NB4 (cell line): ENCODE measurements around the gene WNT9A.

ENCODE experiments used
- DNase-seq: peaks from one replicate; pipeline ENCODE4 v3.0.0; 2010; ENCODE audit warnings: low read depth
- H3K4me3 ChIP-seq: one replicate; pipeline ENCODE4 v1.5.1; 2011; ENCODE audit warnings: mild to moderate bottlenecking, low read depth, low read length, moderate library complexity
- MYC ChIP-seq: IDR thresholded peaks from 2 replicates; pipeline ENCODE4 v1.6.1; 2011; ENCODE audit warnings: low read depth, low read length
- POLR2A ChIP-seq: IDR thresholded peaks from 2 replicates; pipeline ENCODE4 v1.6.1; 2011; ENCODE audit warnings: mild to moderate bottlenecking; ENCODE audit not compliant: insufficient read length; ENCODE audit errors: extremely low read depth
- TF ChIP-seq, protein P1 (sequence below): IDR thresholded peaks from one replicate; pipeline ENCODE4 v1.5.1; 2012; ENCODE audit warnings: low read depth, low read length
- TF ChIP-seq, protein P2 (sequence below): IDR thresholded peaks from 2 replicates; pipeline ENCODE4 v1.6.1; 2011; ENCODE audit warnings: low read depth, low read length

The WNT9A gene

DNA sequence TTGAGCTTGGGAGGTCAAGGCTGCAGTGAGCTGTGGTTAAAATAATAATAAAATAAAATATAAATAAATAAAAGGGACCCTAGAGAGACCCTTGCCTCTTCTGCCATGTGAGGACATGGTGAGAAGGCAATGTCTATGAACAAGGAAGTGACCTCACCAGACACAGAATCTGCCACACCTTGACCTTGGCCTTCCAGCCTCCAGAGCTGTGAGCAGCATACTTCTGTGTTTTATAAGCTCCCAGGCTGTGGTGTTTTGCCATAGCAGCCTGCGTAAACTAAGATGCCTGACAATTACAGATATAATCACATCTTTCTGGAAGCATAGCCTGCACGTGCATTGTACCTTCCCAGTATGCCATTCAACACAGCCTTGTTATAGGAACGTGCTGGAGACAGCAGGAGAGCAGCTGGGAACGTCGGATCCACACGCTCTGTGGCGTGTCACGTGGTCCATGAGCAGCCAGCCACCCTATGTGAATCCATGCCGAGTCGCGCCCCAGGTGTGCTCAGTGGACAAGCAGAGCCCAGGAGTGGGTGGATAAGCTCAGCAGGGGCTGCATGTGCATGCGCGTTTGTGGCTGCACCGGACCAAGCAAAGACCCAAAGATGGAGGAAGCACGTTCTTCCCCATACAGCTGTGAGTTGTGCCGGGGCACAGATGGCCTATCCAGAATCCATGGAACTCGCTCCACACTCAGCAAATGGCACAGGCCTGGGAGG lies 17.8 kb downstream of the WNT9A start:
- DNase-seq, result no peak

DNA sequence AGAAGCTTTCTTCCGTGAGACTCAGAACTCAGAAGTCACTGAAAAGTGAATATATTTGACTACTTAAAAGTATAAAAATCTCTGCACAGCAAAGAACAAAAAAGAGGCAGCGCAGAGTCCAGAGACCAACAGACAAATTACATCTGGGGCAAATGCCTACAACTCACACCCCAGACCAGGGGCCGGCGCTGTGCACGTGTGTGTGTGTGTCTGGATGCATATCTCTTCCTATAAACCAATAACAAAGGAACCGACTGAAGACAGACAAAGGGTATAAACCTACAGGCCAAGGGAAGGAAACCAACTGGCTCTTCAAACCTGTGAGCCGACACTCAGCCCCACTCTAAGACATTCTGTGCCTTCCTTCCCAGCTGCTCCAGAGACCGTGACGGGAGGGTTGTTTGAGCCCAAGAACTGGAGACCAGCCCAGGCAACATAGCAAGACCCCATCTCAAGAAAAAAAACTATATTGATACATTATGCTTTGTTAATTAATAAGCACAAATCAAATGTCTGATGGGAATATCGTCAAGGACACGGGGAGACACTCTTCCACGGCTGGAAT lies 18.8 kb downstream of the WNT9A start:
- TF ChIP-seq MYC (no peak), POLR2A (no peak)
- TF ChIP-seq, protein P1, sequence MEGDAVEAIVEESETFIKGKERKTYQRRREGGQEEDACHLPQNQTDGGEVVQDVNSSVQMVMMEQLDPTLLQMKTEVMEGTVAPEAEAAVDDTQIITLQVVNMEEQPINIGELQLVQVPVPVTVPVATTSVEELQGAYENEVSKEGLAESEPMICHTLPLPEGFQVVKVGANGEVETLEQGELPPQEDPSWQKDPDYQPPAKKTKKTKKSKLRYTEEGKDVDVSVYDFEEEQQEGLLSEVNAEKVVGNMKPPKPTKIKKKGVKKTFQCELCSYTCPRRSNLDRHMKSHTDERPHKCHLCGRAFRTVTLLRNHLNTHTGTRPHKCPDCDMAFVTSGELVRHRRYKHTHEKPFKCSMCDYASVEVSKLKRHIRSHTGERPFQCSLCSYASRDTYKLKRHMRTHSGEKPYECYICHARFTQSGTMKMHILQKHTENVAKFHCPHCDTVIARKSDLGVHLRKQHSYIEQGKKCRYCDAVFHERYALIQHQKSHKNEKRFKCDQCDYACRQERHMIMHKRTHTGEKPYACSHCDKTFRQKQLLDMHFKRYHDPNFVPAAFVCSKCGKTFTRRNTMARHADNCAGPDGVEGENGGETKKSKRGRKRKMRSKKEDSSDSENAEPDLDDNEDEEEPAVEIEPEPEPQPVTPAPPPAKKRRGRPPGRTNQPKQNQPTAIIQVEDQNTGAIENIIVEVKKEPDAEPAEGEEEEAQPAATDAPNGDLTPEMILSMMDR, result no peak
- TF ChIP-seq, protein P2, sequence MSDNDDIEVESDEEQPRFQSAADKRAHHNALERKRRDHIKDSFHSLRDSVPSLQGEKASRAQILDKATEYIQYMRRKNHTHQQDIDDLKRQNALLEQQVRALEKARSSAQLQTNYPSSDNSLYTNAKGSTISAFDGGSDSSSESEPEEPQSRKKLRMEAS, result no peak
- H3K4me3 ChIP-seq, result no peak overlapping the region
- no peak for DNase-seq

More for the DNA sequence above, 17.8 kb downstream of the WNT9A start:
- no peak overlapping the region for H3K4me3 ChIP-seq
- TF ChIP-seq POLR2A, result no peak
- TF ChIP-seq, protein P1, result no peak
- TF ChIP-seq, protein P2, result no peak
- TF ChIP-seq MYC, result no peak

DNA sequence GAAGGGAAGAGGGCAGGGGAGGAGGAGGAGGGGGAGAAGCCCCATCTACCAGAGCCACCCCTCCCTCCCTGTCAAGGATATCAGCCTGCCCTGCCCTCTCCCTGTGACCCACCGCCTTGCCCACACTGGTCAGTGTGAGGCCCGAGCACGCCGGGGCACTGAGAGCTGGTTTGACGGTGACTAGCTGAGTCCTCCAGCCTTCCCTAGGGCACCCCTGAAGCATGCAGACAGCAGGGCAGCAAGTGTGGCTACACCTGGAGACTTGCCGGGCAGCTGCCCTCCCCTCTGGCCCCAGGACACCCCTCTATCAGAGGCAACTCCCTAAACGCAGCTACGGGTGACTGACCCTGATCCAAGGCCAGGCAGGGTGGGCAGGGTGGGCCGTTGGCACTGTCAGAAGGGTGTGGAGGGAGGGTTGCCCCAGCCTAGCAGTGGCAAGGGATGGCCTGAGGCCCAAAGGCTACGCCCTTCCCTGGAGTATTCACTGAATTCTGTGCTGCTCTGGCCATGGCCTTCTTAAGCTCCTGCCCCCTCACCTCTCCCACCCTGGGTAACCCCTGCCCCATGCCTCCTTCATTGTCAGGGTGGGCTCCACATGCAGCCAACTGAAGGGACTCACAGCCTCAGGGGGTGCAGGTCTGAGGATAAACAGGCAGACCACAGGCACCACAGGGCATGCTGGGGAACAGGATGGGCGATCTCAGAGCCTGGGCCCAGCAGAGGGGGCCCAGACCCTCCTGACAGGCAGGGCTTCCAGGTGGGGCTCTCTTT lies 19.6 kb downstream of the WNT9A start:
- no peak for DNase-seq
- H3K4me3 ChIP-seq, result no peak overlapping the region
- TF ChIP-seq MYC (no peak), POLR2A (no peak)
- TF ChIP-seq, protein P2, result no peak
- TF ChIP-seq, protein P1, result no peak

DNA sequence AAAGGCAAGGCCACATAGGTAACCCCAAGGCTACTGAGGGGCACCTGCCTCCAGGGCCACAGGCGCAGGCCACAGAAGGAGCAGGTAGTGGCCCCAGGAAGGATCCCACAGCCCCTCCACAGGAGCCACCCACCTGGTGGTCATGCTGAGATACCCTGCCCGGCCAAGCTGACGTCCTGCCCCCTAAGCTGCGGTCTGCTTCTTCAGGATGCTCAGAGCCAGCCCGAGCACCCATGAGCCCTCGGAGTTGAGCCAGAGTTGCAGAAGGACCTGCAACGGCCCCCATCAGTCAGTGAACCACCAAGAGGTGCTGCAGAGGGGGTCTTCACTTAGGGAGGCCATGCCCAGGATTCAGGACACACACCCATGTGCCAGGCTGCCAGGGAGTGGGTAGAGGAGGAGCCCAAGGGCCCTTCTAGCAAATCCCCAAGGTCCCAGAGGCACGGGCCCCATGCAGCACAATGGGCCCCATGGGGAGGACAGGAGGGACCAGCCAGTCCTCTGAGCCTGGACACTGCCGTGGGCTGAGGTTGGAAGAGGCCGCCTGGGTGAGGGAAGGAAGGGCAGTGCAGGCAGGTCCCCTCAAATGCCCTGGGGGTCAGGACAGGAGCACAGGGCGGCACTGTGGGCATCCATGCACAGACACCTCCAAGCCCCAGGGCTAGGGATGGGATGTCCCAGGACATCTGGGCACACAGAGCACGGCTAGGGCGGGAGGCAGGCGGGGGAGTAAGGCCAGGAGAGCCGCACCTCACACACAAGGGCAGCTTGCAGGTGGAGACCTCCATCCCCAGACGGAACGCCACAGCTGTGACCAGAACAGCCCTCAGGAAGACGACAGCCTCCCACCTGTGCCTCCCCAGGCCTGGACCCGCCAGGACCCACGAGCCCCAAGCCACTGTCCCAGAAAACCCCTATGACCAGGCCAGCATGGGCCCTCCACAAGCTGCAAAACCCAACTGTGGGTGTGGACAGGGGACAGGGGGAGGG lies 20.5 kb downstream of the WNT9A start:
- TF ChIP-seq POLR2A, result no peak
- TF ChIP-seq, protein P1, result no peak
- TF ChIP-seq, protein P2, result no peak
- TF ChIP-seq MYC, result no peak
- H3K4me3 ChIP-seq, result no peak overlapping the region
- no peak for DNase-seq

DNA sequence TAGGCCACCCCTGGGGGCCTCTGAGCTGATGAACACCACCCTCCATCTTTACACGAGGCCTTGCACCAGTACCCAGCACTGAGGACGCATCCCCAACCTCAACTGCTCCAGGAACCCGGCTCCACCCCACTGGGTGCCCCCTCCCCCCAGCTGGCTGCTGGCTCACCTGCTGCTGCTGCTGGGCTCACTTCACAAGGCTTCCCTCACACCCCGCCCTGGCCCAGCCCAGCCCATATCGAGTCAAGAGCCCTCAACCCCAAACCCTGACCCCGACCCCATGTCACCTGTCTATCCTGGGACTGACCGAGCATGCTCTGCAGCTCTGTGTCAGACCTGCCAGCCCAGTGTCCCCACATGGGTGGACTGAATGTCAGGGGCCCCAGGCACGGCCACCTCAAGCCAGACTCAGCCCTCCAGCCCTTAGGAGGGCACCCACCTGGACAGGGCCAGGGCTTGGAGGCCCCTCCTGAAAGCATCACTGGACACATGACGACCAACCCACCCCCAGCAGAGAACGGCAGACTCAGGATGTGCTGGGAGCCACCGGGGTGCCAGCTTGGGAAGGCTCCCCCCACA lies 21.4 kb downstream of the WNT9A start:
- no peak for DNase-seq
- H3K4me3 ChIP-seq, result no peak overlapping the region
- no peak for TF ChIP-seq MYC
- TF ChIP-seq, protein P2, result no peak
- TF ChIP-seq POLR2A, result no peak
- TF ChIP-seq, protein P1, result no peak
